Measurements from ENCODE around the gene USP32.
A peak's percentile ranks its signal among the peaks of the same experiment; 100 is the strongest.
"Not testable (repeated sequence)": the region's sequence is repeated elsewhere in the genome, so short reads cannot be mapped to it uniquely, and the experiment has no call there.

DNA sequence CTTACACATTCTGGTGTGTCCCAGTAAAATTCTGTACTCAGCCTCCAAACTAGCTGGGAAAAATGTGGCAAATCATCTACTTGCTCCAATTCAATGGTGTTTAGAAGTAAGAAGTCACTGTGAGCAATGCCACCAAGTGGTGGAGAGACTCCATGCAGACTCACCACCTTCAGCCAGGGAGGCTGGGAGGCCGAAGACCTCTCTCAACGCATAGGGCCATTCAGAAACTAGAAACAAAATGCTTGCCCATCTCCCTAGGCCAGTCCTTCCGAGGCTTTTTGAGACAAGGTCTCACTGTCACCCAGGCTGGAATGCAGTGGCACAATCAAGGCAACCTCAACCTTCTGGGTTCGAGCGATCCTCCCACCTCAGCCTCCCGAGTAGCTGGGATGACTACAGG is 217.2 kb downstream of the USP32 start:
- TF ChIP-seq, protein P1, sequence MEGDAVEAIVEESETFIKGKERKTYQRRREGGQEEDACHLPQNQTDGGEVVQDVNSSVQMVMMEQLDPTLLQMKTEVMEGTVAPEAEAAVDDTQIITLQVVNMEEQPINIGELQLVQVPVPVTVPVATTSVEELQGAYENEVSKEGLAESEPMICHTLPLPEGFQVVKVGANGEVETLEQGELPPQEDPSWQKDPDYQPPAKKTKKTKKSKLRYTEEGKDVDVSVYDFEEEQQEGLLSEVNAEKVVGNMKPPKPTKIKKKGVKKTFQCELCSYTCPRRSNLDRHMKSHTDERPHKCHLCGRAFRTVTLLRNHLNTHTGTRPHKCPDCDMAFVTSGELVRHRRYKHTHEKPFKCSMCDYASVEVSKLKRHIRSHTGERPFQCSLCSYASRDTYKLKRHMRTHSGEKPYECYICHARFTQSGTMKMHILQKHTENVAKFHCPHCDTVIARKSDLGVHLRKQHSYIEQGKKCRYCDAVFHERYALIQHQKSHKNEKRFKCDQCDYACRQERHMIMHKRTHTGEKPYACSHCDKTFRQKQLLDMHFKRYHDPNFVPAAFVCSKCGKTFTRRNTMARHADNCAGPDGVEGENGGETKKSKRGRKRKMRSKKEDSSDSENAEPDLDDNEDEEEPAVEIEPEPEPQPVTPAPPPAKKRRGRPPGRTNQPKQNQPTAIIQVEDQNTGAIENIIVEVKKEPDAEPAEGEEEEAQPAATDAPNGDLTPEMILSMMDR (IDR thresholded peaks at IDR 0.05): peak in 2 of 4 donors; percentile 12 to 37
- TF ChIP-seq POLR2A (IDR thresholded peaks at IDR 0.05): not testable (repeated sequence)

Data from right lobe of liver (tissue), 4 donors.